ENCODE results near the gene ABCC3. TPM values are rescaled to one million over a fixed set of nuclear protein-coding genes. Genes with fewer than 3 reads are reported as not detected.

ABCC3 gene
- total and polyA plus RNA-seq, 8 donors = 30.9 to 120 (median 50.3) TPM

DNA sequence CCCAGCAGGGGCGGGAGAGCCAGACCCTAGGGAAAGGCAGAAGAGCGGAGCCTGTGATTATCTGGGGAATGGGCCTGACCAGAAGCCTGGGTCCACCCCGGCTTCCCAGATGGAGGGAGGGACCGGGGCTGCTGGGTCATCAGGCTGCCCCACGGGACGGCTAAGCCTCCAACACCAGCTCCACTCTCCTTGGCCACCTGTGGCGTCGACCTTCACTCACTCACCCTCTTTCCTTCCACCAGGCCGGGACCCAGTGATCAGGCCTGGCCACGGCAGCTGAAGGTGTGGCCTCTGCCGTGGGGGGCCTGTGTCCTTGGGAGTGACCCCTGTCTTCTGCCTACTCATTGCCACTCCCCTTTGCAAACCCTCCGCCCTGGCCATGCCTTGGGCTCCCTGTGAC is 22.4 kb upstream of the ABCC3 start:
- no peak overlapping the region for H3K27ac ChIP-seq
- DNase-seq (peak in 1 of 4 donors; percentile 50), ATAC-seq (no peak)
- no peak overlapping the region for H3K4me3 ChIP-seq
- H3K27me3 ChIP-seq = peaks cover 0 to 22% of the 10 kb centered on the region in 2 donors
- no peaks in the 10 kb centered on the region for H3K9me3 ChIP-seq
- TF ChIP-seq, protein P1, sequence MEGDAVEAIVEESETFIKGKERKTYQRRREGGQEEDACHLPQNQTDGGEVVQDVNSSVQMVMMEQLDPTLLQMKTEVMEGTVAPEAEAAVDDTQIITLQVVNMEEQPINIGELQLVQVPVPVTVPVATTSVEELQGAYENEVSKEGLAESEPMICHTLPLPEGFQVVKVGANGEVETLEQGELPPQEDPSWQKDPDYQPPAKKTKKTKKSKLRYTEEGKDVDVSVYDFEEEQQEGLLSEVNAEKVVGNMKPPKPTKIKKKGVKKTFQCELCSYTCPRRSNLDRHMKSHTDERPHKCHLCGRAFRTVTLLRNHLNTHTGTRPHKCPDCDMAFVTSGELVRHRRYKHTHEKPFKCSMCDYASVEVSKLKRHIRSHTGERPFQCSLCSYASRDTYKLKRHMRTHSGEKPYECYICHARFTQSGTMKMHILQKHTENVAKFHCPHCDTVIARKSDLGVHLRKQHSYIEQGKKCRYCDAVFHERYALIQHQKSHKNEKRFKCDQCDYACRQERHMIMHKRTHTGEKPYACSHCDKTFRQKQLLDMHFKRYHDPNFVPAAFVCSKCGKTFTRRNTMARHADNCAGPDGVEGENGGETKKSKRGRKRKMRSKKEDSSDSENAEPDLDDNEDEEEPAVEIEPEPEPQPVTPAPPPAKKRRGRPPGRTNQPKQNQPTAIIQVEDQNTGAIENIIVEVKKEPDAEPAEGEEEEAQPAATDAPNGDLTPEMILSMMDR (IDR thresholded peaks at IDR 0.05) = no peak
- H3K36me3 ChIP-seq = no peaks in the 10 kb centered on the region
- H3K4me1 ChIP-seq = no peaks in the 10 kb centered on the region
- intact Hi-C loops (cut with DNase I) = no loop called here

DNA sequence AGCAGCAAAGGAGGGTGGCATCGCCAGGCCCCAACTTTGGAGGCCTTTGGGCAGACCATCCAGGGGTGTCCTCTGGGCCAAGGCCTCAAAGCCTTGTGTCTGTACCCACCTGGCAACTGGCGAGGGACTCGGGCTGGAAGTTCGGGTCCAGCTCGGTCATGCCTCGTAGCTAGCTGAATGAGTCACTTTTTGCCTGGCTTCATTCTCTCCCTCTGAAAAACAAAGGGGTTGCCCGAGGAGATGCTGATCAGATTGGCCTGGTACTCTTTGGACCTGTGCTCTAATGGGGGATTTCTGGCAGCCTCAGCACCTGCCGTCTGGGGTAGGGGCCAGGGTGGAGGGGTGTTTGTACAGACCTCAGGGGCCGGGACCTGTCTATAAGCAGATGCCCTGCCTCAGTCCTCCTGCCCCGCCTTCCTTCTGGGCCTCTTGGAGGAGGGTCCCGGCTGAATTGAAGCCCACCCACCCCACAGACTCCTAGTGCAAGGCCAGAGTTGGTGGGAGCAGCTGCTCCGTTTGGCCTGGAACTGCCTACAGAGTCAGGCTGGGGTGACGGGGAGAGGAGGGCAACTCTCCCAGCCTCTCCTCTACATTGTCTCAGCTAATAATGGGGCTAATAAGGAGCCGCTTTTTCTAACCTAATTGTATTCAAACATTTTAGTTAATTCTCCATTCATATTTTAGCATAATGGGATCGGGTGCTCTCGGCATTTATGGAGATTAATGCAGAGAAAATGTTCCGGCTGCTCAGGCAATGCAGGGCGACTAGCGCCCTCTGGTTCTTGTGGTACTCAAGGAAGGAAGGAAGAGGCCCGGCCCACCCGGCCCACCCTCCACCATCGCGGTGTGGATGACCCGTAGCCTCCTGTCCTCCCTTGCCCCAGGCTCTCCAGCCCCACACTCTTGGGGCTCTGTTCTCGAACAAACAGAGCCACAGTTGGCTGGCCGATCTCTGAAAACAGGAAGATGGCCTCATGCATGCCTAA is 21.4 kb upstream of the ABCC3 start:
- H3K9me3 ChIP-seq = no peaks in the 10 kb centered on the region
- H3K27ac ChIP-seq = no peak overlapping the region
- DNase-seq (peak in 2 of 4 donors; percentile 56 to 61), ATAC-seq (no peak)
- no peak overlapping the region for H3K4me3 ChIP-seq
- H3K27me3 ChIP-seq = peaks cover 0 to 22% of the 10 kb centered on the region in 2 donors
- TF ChIP-seq, protein P1 (IDR thresholded peaks at IDR 0.05) = no peak
- intact Hi-C loops (cut with DNase I) = no loop called here
- H3K4me1 ChIP-seq = no peaks in the 10 kb centered on the region
- no peaks in the 10 kb centered on the region for H3K36me3 ChIP-seq

DNA sequence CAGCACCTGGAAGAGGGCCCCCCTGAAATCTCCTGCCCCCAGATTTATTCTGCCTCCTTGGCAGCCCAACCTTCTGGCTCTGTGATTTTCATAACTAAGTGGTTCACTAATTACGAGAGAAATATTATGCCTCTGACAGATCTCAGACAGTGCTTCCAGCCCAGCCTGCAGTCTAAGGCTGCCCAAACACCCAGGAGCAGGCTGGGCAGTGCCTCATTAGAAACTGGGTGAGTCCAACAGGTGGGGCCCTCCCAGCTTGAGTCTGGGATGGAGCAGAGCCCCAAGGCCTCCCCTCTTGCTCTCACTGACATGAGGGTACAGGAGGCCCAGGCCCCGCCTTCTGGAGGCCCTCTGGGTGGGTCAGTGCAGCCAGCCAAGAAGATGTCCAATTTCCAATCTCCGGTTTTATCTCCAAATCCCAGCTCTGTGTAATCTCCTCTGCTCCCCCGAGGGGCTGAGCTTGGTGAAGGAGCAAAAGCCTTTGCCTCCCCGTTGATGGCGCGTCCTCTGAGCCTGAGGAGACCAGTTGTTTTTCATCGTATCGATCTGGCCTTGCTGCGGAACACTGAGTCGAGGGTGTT is 20.1 kb upstream of the ABCC3 start:
- no peak overlapping the region for H3K4me3 ChIP-seq
- H3K27me3 ChIP-seq = peaks cover 0 to 15% of the 10 kb centered on the region in 2 donors
- TF ChIP-seq, protein P1 (IDR thresholded peaks at IDR 0.05) = no peak
- H3K4me1 ChIP-seq = peaks cover 0 to 9% of the 10 kb centered on the region in 2 donors
- ATAC-seq (no peak), DNase-seq (peak in 1 of 4 donors; percentile 47)
- no peaks in the 10 kb centered on the region for H3K9me3 ChIP-seq
- no peak overlapping the region for H3K27ac ChIP-seq
- H3K36me3 ChIP-seq = no peaks in the 10 kb centered on the region
- intact Hi-C loops (cut with DNase I) = no loop called here

DNA sequence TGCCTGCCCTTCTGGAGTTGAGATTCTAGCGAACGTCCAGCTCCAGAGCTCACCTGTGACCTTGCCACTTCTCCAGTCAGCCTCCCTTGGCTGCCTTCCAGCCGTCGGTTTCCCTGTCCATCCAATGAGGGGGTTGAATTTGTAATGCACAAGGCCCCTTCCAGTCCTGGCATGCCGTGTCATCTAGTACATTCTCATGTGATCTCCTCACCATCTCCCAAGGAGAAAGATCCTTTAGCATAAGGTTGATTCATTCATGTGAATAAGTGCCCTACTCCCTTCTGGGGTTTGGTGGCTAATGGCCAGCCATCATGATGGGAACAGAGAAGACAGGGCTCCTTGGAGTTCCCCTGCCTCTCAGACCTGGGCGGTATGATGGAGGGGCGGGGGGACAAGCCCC is 18.9 kb upstream of the ABCC3 start:
- TF ChIP-seq, protein P1 (IDR thresholded peaks at IDR 0.05) = no peak
- no peak for ATAC-seq
- no peak for DNase-seq
- H3K27me3 ChIP-seq = peaks cover 0 to 13% of the 10 kb centered on the region in 2 donors
- H3K36me3 ChIP-seq = no peaks in the 10 kb centered on the region
- H3K9me3 ChIP-seq = no peaks in the 10 kb centered on the region
- H3K27ac ChIP-seq = no peak overlapping the region
- intact Hi-C loops (cut with DNase I) = no loop called here
- H3K4me1 ChIP-seq = peaks cover 0 to 10% of the 10 kb centered on the region in 2 donors
- no peak overlapping the region for H3K4me3 ChIP-seq

DNA sequence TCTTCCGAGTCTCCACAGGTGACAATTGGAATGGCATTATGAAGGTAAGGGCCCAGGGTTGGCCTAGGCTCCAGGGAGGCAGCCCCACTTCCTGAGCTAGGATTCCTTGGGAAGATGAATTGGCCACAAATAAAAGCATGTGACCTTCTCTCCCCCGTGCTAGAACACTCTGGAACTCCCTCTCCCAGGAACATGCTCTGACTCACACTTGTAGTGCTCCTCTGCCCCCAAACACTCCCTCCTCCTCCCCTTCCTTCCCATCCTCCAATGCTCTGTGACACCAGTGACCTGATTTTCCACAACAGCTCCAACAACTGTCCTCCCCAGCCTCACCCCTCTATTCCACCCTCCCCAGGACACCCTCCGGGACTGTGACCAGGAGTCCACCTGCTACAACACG is 16.4 kb upstream of the ABCC3 start:
- DNase-seq = no peak
- Histone ChIP-seq H3K27ac (no peak overlapping the region), H3K27me3 (peaks cover 0 to 27% of the 10 kb centered on the region in 2 donors), H3K9me3 (no peaks in the 10 kb centered on the region), H3K4me3 (no peak overlapping the region), H3K4me1 (peaks cover 0 to 10% of the 10 kb centered on the region in 2 donors), H3K36me3 (no peaks in the 10 kb centered on the region)
- intact Hi-C loops (cut with DNase I) = no loop called here
- TF ChIP-seq, protein P1 (IDR thresholded peaks at IDR 0.05) = no peak
- ATAC-seq = peak; percentile 51
